Measurements from ENCODE around the gene SORCS2. TPM values are rescaled to one million over a fixed set of nuclear protein-coding genes. Genes with fewer than 3 reads are reported as not detected.

Gene SORCS2
- total and polyA plus RNA-seq, 4 donors, result 0.05 to 8.4 (median 1.8) TPM

GRCh38 chr4:7388627-7389026, 196.3 kb downstream of the SORCS2 start:
- Histone ChIP-seq H3K27ac (ENCODE audit: low read depth in 1 of 2, low read length in 2 of 2) (no peak overlapping the region), H3K4me1 (ENCODE audit: control insufficient read depth in 1 of 2, insufficient read depth in 2 of 2, low read length in 2 of 2) (no peaks in the 10 kb centered on the region), H3K27me3 (ENCODE audit: control insufficient read depth in 1 of 2, insufficient read depth in 2 of 2, low read length in 1 of 2) (no peaks in the 10 kb centered on the region), H3K9me3 (ENCODE audit: control insufficient read depth, low read length) (no peaks in the 10 kb centered on the region), H3K4me3 (ENCODE audit: low read length in 2 of 2) (no peak overlapping the region), H3K36me3 (ENCODE audit: control insufficient read depth in 1 of 2, insufficient read depth in 2 of 2, low read length in 1 of 2) (no peaks in the 10 kb centered on the region)
- intact Hi-C loops (cut with DNase I), result no loop called here
- ATAC-seq (ENCODE audit: low FRiP score) (no peak), DNase-seq (peak in 1 of 2 donors; percentile 51)
- WGBS, 2 donors, result 92 to 93% methylated on average over 13 of the region's 13 CpGs

- DNase-seq (peak; percentile 24 to 55), ATAC-seq (ENCODE audit: low FRiP score) (no peak)
- Histone ChIP-seq H3K9me3 (ENCODE audit: control insufficient read depth, low read length) (no peaks in the 10 kb centered on the region), H3K36me3 (ENCODE audit: control insufficient read depth in 1 of 2, insufficient read depth in 2 of 2, low read length in 1 of 2) (no peaks in the 10 kb centered on the region), H3K27ac (ENCODE audit: low read depth in 1 of 2, low read length in 2 of 2) (no peak overlapping the region), H3K27me3 (ENCODE audit: control insufficient read depth in 1 of 2, insufficient read depth in 2 of 2, low read length in 1 of 2) (no peaks in the 10 kb centered on the region), H3K4me1 (ENCODE audit: control insufficient read depth in 1 of 2, insufficient read depth in 2 of 2, low read length in 2 of 2) (no peaks in the 10 kb centered on the region), H3K4me3 (ENCODE audit: low read length in 2 of 2) (no peak overlapping the region)
- intact Hi-C loops (cut with DNase I), result no loop called here
- 94% methylated on average over 15 of the region's 15 CpGs for WGBS, 2 donors
Observed at GRCh38 chr4:7389101-7389701, 196.9 kb downstream of the SORCS2 start.

- 80 to 85% methylated on average over 12 of the region's 12 CpGs for WGBS, 2 donors
- H3K36me3 ChIP-seq (ENCODE audit: control insufficient read depth in 1 of 2, insufficient read depth in 2 of 2, low read length in 1 of 2), result no peaks in the 10 kb centered on the region
- no peaks in the 10 kb centered on the region for H3K27me3 ChIP-seq (ENCODE audit: control insufficient read depth in 1 of 2, insufficient read depth in 2 of 2, low read length in 1 of 2)
- DNase-seq (peak; percentile 26 to 66), ATAC-seq (ENCODE audit: low FRiP score) (no peak)
- H3K4me3 ChIP-seq (ENCODE audit: low read length in 2 of 2), result no peak overlapping the region
- intact Hi-C loops (cut with DNase I), result no loop called here
- no peak overlapping the region for H3K27ac ChIP-seq (ENCODE audit: low read depth in 1 of 2, low read length in 2 of 2)
- H3K9me3 ChIP-seq (ENCODE audit: control insufficient read depth, low read length), result no peaks in the 10 kb centered on the region
- no peaks in the 10 kb centered on the region for H3K4me1 ChIP-seq (ENCODE audit: control insufficient read depth in 1 of 2, insufficient read depth in 2 of 2, low read length in 2 of 2)
Observed at GRCh38 chr4:7389719-7390118, 197.4 kb downstream of the SORCS2 start.

- Histone ChIP-seq H3K27ac (ENCODE audit: low read depth in 1 of 2, low read length in 2 of 2) (no peak overlapping the region), H3K36me3 (ENCODE audit: control insufficient read depth in 1 of 2, insufficient read depth in 2 of 2, low read length in 1 of 2) (no peaks in the 10 kb centered on the region), H3K4me3 (ENCODE audit: low read length in 2 of 2) (no peak overlapping the region), H3K27me3 (ENCODE audit: control insufficient read depth in 1 of 2, insufficient read depth in 2 of 2, low read length in 1 of 2) (no peaks in the 10 kb centered on the region), H3K9me3 (ENCODE audit: control insufficient read depth, low read length) (no peaks in the 10 kb centered on the region), H3K4me1 (ENCODE audit: control insufficient read depth in 1 of 2, insufficient read depth in 2 of 2, low read length in 2 of 2) (no peaks in the 10 kb centered on the region)
- intact Hi-C loops (cut with DNase I), result no loop called here
- no peak for ATAC-seq (ENCODE audit: low FRiP score)
- 93 to 95% methylated on average over 13 of the region's 13 CpGs for WGBS, 2 donors
- DNase-seq, result peak in 1 of 2 donors; percentile 12
Observed at GRCh38 chr4:7390336-7390735, 198.0 kb downstream of the SORCS2 start.

GRCh38 chr4:7390906-7391636, 198.7 kb downstream of the SORCS2 start:
- WGBS, 2 donors, result 88 to 93% methylated on average over 18 of the region's 18 CpGs
- H3K4me3 ChIP-seq (ENCODE audit: low read length in 2 of 2), result no peak overlapping the region
- H3K4me1 ChIP-seq (ENCODE audit: control insufficient read depth in 1 of 2, insufficient read depth in 2 of 2, low read length in 2 of 2), result no peaks in the 10 kb centered on the region
- H3K27me3 ChIP-seq (ENCODE audit: control insufficient read depth in 1 of 2, insufficient read depth in 2 of 2, low read length in 1 of 2), result no peaks in the 10 kb centered on the region
- intact Hi-C loops (cut with DNase I), result no loop called here
- peak; percentile 25 to 58 for DNase-seq
- no peaks in the 10 kb centered on the region for H3K36me3 ChIP-seq (ENCODE audit: control insufficient read depth in 1 of 2, insufficient read depth in 2 of 2, low read length in 1 of 2)
- no peak for ATAC-seq (ENCODE audit: low FRiP score)
- H3K27ac ChIP-seq (ENCODE audit: low read depth in 1 of 2, low read length in 2 of 2), result no peak overlapping the region
- no peaks in the 10 kb centered on the region for H3K9me3 ChIP-seq (ENCODE audit: control insufficient read depth, low read length)

GRCh38 chr4:7391637-7392437, 199.5 kb downstream of the SORCS2 start:
- Histone ChIP-seq H3K4me3 (ENCODE audit: low read length in 2 of 2) (no peak overlapping the region), H3K4me1 (ENCODE audit: control insufficient read depth in 1 of 2, insufficient read depth in 2 of 2, low read length in 2 of 2) (no peaks in the 10 kb centered on the region), H3K27ac (ENCODE audit: low read depth in 1 of 2, low read length in 2 of 2) (no peak overlapping the region), H3K27me3 (ENCODE audit: control insufficient read depth in 1 of 2, insufficient read depth in 2 of 2, low read length in 1 of 2) (no peaks in the 10 kb centered on the region), H3K9me3 (ENCODE audit: control insufficient read depth, low read length) (no peaks in the 10 kb centered on the region), H3K36me3 (ENCODE audit: control insufficient read depth in 1 of 2, insufficient read depth in 2 of 2, low read length in 1 of 2) (no peaks in the 10 kb centered on the region)
- DNase-seq (peak; percentile 30 to 39), ATAC-seq (ENCODE audit: low FRiP score) (no peak)
- WGBS, 2 donors, result 90 to 95% methylated on average over 18 of the region's 18 CpGs
- intact Hi-C loops (cut with DNase I), result no loop called here

GRCh38 chr4:7392438-7393421, 200.4 kb downstream of the SORCS2 start:
- no peak overlapping the region for H3K4me3 ChIP-seq (ENCODE audit: low read length in 2 of 2)
- intact Hi-C loops (cut with DNase I), result no loop called here
- 61 to 72% methylated on average over 32 of the region's 32 CpGs for WGBS, 2 donors
- no peak for ATAC-seq (ENCODE audit: low FRiP score)
- no peaks in the 10 kb centered on the region for H3K4me1 ChIP-seq (ENCODE audit: control insufficient read depth in 1 of 2, insufficient read depth in 2 of 2, low read length in 2 of 2)
- peak; percentile 50 to 73 for DNase-seq
- no peaks in the 10 kb centered on the region for H3K36me3 ChIP-seq (ENCODE audit: control insufficient read depth in 1 of 2, insufficient read depth in 2 of 2, low read length in 1 of 2)
- H3K27ac ChIP-seq (ENCODE audit: low read depth in 1 of 2, low read length in 2 of 2), result no peak overlapping the region
- H3K9me3 ChIP-seq (ENCODE audit: control insufficient read depth, low read length), result no peaks in the 10 kb centered on the region
- H3K27me3 ChIP-seq (ENCODE audit: control insufficient read depth in 1 of 2, insufficient read depth in 2 of 2, low read length in 1 of 2), result no peaks in the 10 kb centered on the region

All from aorta (tissue), 5 donors.